ENCODE data around the gene PTPN1. TPM values are rescaled to one million over a fixed set of nuclear protein-coding genes. Genes with fewer than 3 reads are reported as not detected.

PTPN1 gene
- total and polyA plus RNA-seq, 2 experiments from 2014 or later, result 16.9 to 26.4 TPM

DNA sequence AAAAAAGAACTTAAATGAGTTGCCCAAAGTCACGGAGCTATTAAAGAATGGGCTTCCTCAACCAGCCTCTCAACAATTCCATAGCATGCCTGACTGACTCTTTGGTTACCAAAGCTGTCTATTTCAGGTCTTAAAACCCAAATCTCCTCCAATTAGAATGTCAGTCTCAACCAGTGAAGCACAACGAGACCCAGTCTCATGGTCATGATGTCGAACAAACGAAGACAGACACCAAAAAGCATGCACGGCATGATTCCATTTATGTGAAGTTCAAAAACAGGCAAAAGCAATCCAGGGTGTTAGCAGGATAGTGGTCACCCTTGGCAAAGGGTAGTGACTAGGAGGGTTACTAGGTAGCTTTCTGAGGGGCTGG lies 16.3 kb upstream of the PTPN1 start:
- H3K4me1 ChIP-seq (ENCODE audit: insufficient read depth), result no peaks in the 10 kb centered on the region
- H3K9me2 ChIP-seq (ENCODE audit: insufficient read depth), result no peaks in the 10 kb centered on the region; the same call in 1 of the 2 replicates
- H3K9me3 Mint-ChIP-seq, result no peaks in the 10 kb centered on the region
- no peaks in the 10 kb centered on the region for H3K36me3 Mint-ChIP-seq (ENCODE audit: low read depth)
- no peaks in the 10 kb centered on the region for H4K20me1 ChIP-seq (replicated peaks; ENCODE audit: insufficient read depth)
- TF ChIP-seq ZNF114 (CRISPR knock-in tag; IDR thresholded peaks at IDR 0.05), result no peak
- no peak for TF ChIP-seq STAT1 (IDR thresholded peaks at IDR 0.05; ENCODE audit: unreplicated experiment)
- no peak for TF ChIP-seq POLR2AphosphoS5 (IDR thresholded peaks at IDR 0.05; ENCODE audit: low read depth)
- TF ChIP-seq JUNB (IDR thresholded peaks at IDR 0.05; ENCODE audit: unreplicated experiment), result no peak
- no peaks in the 10 kb centered on the region for H3K79me2 ChIP-seq (replicated peaks; ENCODE audit: insufficient read depth)
- ATAC-seq (no peak), DNase-seq (ENCODE audit: low spot score) (no peak)
- H2AFZ ChIP-seq, result no peak overlapping the region
- H3K4me3 ChIP-seq, result no peak overlapping the region
- no peak overlapping the region for H3K4me2 ChIP-seq
- no peaks in the 10 kb centered on the region for H3K4me1 Mint-ChIP-seq
- no peak overlapping the region for H3K27ac ChIP-seq (ENCODE audit: low read depth)
- H3K27ac Mint-ChIP-seq, result no peak overlapping the region
- H3K27me3 Mint-ChIP-seq (ENCODE audit: insufficient read depth, low read depth, poor library complexity), result peaks cover 4% of the 10 kb centered on the region
- H3K36me3 ChIP-seq (ENCODE audit: insufficient read depth), result no peaks in the 10 kb centered on the region
- H3F3A ChIP-seq (replicated peaks; ENCODE audit: low read depth), result no peaks in the 10 kb centered on the region
- no peaks in the 10 kb centered on the region for H3K27me3 ChIP-seq (ENCODE audit: insufficient read depth)
- H3K4me3 Mint-ChIP-seq, result no peak overlapping the region

- TF ChIP-seq NANOG (IDR thresholded peaks at IDR 0.05; ENCODE audit: borderline replicate concordance) (no peak), ZNF331 (CRISPR knock-in tag; IDR thresholded peaks at IDR 0.05; ENCODE audit: low read depth) (no peak), ZNF462 (CRISPR knock-in tag; IDR thresholded peaks at IDR 0.05) (no peak)
- TF ChIP-seq, protein P1, sequence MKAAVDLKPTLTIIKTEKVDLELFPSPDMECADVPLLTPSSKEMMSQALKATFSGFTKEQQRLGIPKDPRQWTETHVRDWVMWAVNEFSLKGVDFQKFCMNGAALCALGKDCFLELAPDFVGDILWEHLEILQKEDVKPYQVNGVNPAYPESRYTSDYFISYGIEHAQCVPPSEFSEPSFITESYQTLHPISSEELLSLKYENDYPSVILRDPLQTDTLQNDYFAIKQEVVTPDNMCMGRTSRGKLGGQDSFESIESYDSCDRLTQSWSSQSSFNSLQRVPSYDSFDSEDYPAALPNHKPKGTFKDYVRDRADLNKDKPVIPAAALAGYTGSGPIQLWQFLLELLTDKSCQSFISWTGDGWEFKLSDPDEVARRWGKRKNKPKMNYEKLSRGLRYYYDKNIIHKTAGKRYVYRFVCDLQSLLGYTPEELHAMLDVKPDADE (IDR thresholded peaks at IDR 0.05), result no peak
- no peak for ATAC-seq
- Histone ChIP-seq H3K4me1 (ENCODE audit: insufficient read depth) (no peaks in the 10 kb centered on the region), H3F3A (replicated peaks; ENCODE audit: low read depth) (no peaks in the 10 kb centered on the region), H3K4me3 (no peak overlapping the region), H2AFZ (no peak overlapping the region), H3K79me2 (replicated peaks; ENCODE audit: insufficient read depth) (no peaks in the 10 kb centered on the region), H3K36me3 (ENCODE audit: insufficient read depth) (no peaks in the 10 kb centered on the region), H4K20me1 (replicated peaks; ENCODE audit: insufficient read depth) (no peaks in the 10 kb centered on the region), H3K27ac (ENCODE audit: low read depth) (no peak overlapping the region), H3K9me2 (ENCODE audit: insufficient read depth) (no peaks in the 10 kb centered on the region; the same call in 1 of the 2 replicates), H3K4me2 (no peak overlapping the region), H3K27me3 (ENCODE audit: insufficient read depth) (no peaks in the 10 kb centered on the region)
- Mint-ChIP-seq H3K27me3 (ENCODE audit: insufficient read depth, low read depth, poor library complexity) (peaks cover 2% of the 10 kb centered on the region), H3K36me3 (ENCODE audit: low read depth) (no peaks in the 10 kb centered on the region), H3K27ac (no peak overlapping the region), H3K9me3 (no peaks in the 10 kb centered on the region), H3K4me1 (no peaks in the 10 kb centered on the region), H3K4me3 (no peak overlapping the region)
- DNase-seq (ENCODE audit: low spot score), result no peak
Measured at GRCh38 chr20:50494428-50494827, 15.8 kb upstream of the PTPN1 start.

Data from GM23338 (cell line).